Measurements from ENCODE around the gene FTO. TPM values are rescaled to one million over a fixed set of nuclear protein-coding genes. Genes with fewer than 3 reads are reported as not detected.

The FTO gene
- total RNA-seq, 1 donor from 2014 or later = 106 TPM

DNA sequence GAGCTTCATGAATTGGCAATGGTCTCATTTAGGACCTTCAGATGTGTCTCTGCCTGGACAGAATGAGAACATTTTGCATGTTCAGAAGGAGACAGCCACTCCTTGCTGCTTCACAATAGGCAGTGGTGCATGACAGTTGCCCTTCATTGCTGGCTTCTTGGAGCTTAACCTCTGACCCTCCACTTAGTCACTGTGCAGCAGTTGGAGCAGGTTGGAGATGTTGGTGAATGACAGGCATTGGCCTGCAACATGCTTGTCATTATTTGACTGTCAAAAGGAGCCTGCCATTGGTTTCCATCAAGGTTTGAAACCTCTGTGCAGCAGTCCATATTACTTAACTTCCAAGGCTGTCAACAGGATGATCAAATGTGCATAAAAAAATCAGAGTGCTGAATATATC lies 22.7 kb downstream of the FTO start:
- peak overlapping the region; percentile 83 for H3K27ac Mint-ChIP-seq (ENCODE audit: unreplicated experiment)
- peak; percentile 19 for DNase-seq
- peaks cover 1% of the 10 kb centered on the region for H3K9me3 Mint-ChIP-seq (ENCODE audit: unreplicated experiment)
- peaks cover 3% of the 10 kb centered on the region for H3K27me3 Mint-ChIP-seq (ENCODE audit: unreplicated experiment)
- H3K36me3 Mint-ChIP-seq (ENCODE audit: unreplicated experiment) = no peaks in the 10 kb centered on the region
- H3K4me1 Mint-ChIP-seq (ENCODE audit: low read depth, unreplicated experiment) = peaks cover 20% of the 10 kb centered on the region
- TF ChIP-seq, protein P1, sequence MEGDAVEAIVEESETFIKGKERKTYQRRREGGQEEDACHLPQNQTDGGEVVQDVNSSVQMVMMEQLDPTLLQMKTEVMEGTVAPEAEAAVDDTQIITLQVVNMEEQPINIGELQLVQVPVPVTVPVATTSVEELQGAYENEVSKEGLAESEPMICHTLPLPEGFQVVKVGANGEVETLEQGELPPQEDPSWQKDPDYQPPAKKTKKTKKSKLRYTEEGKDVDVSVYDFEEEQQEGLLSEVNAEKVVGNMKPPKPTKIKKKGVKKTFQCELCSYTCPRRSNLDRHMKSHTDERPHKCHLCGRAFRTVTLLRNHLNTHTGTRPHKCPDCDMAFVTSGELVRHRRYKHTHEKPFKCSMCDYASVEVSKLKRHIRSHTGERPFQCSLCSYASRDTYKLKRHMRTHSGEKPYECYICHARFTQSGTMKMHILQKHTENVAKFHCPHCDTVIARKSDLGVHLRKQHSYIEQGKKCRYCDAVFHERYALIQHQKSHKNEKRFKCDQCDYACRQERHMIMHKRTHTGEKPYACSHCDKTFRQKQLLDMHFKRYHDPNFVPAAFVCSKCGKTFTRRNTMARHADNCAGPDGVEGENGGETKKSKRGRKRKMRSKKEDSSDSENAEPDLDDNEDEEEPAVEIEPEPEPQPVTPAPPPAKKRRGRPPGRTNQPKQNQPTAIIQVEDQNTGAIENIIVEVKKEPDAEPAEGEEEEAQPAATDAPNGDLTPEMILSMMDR (IDR thresholded peaks at IDR 0.05; ENCODE audit: partially characterized antibody, unreplicated experiment) = no peak
- no peak overlapping the region for H3K4me3 Mint-ChIP-seq (ENCODE audit: unreplicated experiment)

DNA sequence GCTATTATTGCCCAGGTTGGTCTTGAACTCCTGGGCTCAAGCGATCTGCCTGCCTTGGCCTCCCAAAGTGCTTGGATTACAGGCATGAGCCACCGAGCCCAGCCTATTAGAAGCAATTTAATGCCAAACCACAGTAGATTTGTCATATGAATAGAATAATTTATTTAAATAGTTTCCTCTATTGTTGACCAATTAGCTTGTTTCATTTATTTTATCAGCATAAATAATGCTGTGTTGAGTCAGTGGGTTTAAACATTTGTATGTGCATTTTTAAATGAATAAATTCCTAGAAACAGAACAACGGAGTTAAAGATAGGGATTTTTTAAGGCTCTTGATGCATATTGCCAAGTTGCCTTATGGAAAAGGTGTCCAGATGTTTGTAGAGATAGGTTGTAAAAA lies 26.7 kb downstream of the FTO start:
- peaks cover 1% of the 10 kb centered on the region for H3K9me3 Mint-ChIP-seq (ENCODE audit: unreplicated experiment)
- peaks cover 3% of the 10 kb centered on the region for H3K27me3 Mint-ChIP-seq (ENCODE audit: unreplicated experiment)
- peaks cover 15% of the 10 kb centered on the region for H3K4me1 Mint-ChIP-seq (ENCODE audit: low read depth, unreplicated experiment)
- TF ChIP-seq, protein P1 (IDR thresholded peaks at IDR 0.05; ENCODE audit: partially characterized antibody, unreplicated experiment) = no peak
- H3K36me3 Mint-ChIP-seq (ENCODE audit: unreplicated experiment) = no peaks in the 10 kb centered on the region
- H3K27ac Mint-ChIP-seq (ENCODE audit: unreplicated experiment) = no peak overlapping the region
- no peak for DNase-seq
- H3K4me3 Mint-ChIP-seq (ENCODE audit: unreplicated experiment) = no peak overlapping the region

DNA sequence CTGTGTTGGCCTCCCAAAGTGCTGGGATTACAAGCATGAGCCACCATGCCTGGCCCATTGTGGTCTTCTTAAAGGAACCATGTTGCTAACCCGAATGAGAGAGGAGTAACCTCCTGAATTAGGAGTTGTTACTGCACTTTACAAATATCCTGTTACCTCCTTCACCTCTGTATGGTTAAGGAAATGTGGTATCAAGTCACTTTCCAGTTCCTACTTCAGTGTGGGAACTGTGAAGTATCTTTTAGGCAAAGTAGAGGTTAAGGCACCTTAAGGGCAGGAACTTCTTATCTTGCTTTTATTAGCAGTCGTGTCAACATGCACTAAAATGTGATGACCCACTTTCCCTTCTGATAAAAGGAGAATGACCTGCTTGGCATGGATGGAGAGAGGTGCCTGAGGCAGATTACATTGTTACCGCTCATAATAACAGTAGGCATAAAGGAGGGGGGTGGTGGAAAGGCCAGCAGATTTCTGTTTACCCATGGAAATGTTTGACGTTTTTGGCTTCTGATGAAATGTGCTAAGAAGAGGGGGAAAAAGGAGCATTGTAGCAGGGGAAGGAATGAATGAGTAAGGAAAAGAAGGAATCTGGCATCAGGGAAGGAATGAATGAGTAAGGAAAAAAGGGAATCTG lies 28.5 kb downstream of the FTO start:
- Mint-ChIP-seq H3K27ac (ENCODE audit: unreplicated experiment) (no peak overlapping the region), H3K9me3 (ENCODE audit: unreplicated experiment) (peaks cover 1% of the 10 kb centered on the region)
- TF ChIP-seq, protein P1 (IDR thresholded peaks at IDR 0.05; ENCODE audit: partially characterized antibody, unreplicated experiment) = no peak

DNA sequence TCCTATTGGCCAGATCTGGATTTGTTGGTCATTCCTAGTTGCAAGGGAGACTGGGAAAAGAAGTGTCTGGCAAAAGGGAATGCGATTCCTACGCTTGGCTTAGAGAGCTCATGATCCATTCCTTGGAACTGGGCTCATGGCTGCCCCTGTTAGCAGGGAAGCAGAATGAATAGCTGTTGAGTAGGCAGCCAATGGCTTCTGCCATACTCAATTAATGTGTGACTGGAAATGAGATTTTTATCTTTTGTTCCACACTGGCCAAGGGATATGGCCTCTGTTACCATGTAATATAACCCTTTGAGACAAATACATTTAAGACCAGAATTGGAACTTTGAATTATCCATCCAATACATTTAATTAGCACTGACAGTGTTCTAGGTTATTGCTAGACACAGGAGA lies 31.0 kb downstream of the FTO start:
- no peak overlapping the region for H3K27ac Mint-ChIP-seq (ENCODE audit: unreplicated experiment)
- H3K4me1 Mint-ChIP-seq (ENCODE audit: low read depth, unreplicated experiment) = peaks cover 12% of the 10 kb centered on the region
- H3K4me3 Mint-ChIP-seq (ENCODE audit: unreplicated experiment) = no peak overlapping the region
- H3K27me3 Mint-ChIP-seq (ENCODE audit: unreplicated experiment) = no peaks in the 10 kb centered on the region
- TF ChIP-seq, protein P1 (IDR thresholded peaks at IDR 0.05; ENCODE audit: partially characterized antibody, unreplicated experiment) = no peak
- H3K9me3 Mint-ChIP-seq (ENCODE audit: unreplicated experiment) = peaks cover 1% of the 10 kb centered on the region
- DNase-seq = no peak
- H3K36me3 Mint-ChIP-seq (ENCODE audit: unreplicated experiment) = no peaks in the 10 kb centered on the region

More for the DNA sequence above, 28.5 kb downstream of the FTO start:
- DNase-seq = no peak
- H3K36me3 Mint-ChIP-seq (ENCODE audit: unreplicated experiment) = no peaks in the 10 kb centered on the region
- peaks cover 12% of the 10 kb centered on the region for H3K4me1 Mint-ChIP-seq (ENCODE audit: low read depth, unreplicated experiment)
- peaks cover 3% of the 10 kb centered on the region for H3K27me3 Mint-ChIP-seq (ENCODE audit: unreplicated experiment)
- H3K4me3 Mint-ChIP-seq (ENCODE audit: unreplicated experiment) = no peak overlapping the region

DNA sequence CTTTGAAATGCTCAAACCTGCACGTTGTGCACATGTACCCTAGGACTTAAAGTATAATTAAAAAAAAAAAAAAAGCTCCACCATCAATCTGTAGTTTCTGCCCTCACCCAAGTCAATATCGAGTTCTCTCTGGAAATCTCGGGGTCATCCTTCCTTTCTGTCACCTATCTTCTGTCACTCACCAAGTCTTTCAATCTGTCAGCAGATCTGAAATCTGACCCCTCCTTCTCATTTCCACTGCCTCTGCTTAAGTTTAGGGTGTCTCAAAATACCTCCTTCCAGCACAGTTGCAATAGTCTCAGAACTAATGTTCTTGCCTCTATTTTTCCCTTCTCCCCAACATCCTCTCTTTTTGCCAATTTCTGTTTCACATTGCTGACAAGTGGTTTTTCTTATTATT lies 32.3 kb downstream of the FTO start:
- Mint-ChIP-seq H3K27ac (ENCODE audit: unreplicated experiment) (no peak overlapping the region), H3K4me1 (ENCODE audit: low read depth, unreplicated experiment) (peaks cover 19% of the 10 kb centered on the region), H3K27me3 (ENCODE audit: unreplicated experiment) (no peaks in the 10 kb centered on the region), H3K9me3 (ENCODE audit: unreplicated experiment) (peaks cover 1% of the 10 kb centered on the region), H3K36me3 (ENCODE audit: unreplicated experiment) (no peaks in the 10 kb centered on the region), H3K4me3 (ENCODE audit: unreplicated experiment) (no peak overlapping the region)
- TF ChIP-seq, protein P1 (IDR thresholded peaks at IDR 0.05; ENCODE audit: partially characterized antibody, unreplicated experiment) = no peak
- no peak for DNase-seq
